HG02759 (cell line): ENCODE measurements around the gene VPS37B.

Experiments used
- ATAC-seq: cut with Tn5 transposase; IDR thresholded peaks from one replicate; pipeline ENCODE4 v1.9.1; 2021; ENCODE audit warnings: mild to moderate bottlenecking, moderate library complexity; ENCODE audit not compliant: unreplicated experiment

Gene VPS37B

GRCh38 chr12:122820138-122820537 lies 75.8 kb downstream of the VPS37B start:
- no peak for ATAC-seq

- ATAC-seq, result no peak
These were observed 76.6 kb downstream of the VPS37B start for GRCh38 chr12:122819209-122819785.
